GM21717 (cell line): ENCODE data around the gene GRAMD1B.

ENCODE experiments used
- ATAC-seq: cut with Tn5 transposase; IDR thresholded peaks from one replicate; pipeline ENCODE4 v1.9.1; 2021; ENCODE audit warnings: mild to moderate bottlenecking, moderate library complexity; ENCODE audit not compliant: unreplicated experiment

Gene GRAMD1B

DNA sequence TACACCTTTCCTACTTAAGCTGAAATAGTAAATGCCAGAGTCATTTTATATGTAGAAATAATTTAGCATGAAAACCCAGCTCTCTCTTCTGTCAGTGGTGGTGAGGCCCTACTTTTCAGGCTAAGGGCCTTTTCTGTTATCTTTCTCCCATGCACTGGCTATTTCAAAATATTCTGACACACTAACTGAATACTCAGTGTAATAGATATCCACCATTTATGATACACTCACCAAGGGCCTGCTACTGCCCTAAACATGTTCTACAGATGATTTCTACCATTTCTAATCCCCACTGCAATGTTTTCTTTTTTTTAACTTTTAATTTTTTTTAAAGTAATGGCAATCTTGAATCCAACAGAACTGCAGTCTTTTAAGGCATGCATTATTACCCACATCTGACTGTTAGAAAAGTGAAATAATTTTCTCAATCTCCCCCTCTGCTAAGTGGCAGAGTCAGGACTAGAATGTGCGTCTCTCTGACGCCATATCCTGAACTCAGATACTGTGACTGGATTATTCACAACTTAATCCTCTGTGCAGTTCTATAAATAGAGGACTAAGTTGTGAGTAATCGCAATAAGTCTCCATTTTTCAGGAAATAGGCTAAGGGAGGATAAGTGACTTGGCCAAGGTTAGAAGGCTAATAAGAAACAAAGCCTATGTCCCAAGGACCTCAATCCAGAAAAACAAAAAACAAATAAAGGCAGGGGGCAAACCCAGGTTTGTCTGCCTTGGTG, 44.0 kb downstream of the GRAMD1B start:
- ATAC-seq: no peak

- no peak for ATAC-seq
Measured at GRCh38 chr11:123474994-123475393, 44.9 kb downstream of the GRAMD1B start.

- no peak for ATAC-seq
Measured at GRCh38 chr11:123475469-123475868, 45.4 kb downstream of the GRAMD1B start.

DNA sequence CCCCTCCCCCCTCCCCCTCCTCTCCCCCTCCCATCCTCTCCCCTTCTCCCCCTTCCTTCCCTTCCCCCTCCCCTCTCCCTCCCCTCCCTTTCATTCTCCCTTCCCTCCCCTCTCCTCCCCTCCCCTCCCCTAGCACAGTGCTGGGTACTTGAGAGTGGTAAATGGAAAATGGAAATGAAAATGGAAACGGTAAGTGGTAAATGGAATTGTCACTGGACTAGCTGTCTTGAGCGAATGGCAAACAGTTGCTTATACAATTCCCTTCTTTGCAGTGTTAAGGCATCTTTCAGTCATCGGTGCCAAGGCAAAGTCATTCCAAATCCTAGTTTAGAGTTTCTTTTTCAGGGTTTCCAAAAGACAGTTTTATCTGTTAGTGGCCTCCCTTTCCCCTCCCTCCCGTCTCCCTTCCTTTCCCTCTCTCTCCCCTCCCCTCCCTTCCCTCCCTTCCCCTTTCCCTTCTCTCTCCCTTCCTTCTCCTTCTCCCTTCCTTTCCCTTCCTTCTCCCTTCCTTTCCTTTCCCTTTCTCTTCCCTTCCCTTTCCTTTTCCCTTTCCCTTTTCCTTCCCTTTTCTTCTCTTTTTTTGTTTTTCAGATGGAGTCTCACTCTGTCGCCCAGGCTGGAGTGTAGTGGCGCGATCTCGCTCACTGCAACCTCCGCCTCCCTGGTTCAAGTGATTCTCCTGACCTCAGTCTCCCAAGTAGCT, 47.3 kb downstream of the GRAMD1B start:
- ATAC-seq: no peak

DNA sequence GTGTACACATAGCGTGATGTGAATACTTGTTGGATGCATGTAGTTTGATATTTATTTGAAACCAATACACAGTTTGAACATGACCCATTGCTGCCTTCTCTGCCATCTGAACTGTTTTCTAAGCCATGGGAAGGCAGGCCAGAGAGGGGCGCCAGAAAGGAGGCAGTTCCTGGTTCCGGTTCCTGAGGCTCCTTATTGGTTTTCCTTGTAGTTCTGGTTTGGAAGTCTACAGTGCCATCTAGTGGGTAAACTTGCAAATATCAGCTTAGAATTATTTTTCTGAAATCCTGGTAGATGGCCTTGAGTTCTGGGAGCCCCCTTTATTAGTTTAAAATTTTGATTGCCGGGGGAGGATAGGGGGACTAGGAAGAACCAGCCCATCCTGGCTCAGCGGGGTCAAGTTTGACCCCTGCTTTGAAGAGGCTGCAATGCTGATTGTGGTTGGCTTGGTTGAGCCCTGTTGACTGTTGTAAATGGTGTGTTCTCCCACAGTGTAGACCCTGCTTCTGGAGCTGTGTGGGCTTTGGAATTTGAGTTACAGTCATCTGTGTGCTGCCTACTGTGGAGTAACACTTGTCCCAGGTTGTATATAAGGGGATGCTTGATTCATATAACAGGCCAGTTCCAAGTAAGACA, 48.4 kb downstream of the GRAMD1B start:
- ATAC-seq: no peak

DNA sequence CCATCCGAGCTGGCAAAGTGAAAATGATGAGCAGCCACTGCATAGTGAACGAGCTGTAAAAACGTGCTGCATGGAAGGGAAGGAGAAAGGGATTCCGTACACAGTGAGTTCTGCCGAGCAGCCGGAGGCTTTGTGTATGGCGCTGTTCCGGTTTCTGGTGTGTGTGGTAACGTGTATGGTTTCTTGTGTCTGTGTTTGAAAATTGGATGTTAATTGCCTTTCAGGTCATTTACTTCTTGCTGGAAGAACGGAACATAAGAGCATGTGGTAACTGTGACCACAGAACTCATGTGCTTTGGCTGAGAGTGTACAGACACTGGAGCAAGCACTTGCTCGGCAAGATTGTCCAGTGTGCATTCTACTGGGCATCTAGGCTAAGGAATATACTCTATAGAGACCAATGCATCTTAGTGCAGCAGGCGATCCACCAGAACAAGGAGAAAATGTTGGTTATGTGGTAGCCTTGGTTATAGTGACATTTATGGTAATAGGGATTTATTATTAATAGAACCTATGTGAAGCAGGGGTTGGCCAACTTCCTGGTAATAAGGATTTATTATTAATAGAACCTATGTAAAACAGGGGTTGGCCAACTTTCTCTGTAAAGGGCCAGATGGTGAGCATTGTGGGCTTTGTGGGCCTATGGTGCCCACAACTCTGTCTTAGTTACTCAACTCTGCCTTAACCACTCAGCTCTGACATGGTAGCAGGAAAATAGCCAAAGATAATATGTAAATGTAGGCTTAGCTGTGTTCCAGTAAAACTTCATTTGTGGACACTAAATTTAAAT, 49.2 kb downstream of the GRAMD1B start:
- ATAC-seq: peak; percentile 69

DNA sequence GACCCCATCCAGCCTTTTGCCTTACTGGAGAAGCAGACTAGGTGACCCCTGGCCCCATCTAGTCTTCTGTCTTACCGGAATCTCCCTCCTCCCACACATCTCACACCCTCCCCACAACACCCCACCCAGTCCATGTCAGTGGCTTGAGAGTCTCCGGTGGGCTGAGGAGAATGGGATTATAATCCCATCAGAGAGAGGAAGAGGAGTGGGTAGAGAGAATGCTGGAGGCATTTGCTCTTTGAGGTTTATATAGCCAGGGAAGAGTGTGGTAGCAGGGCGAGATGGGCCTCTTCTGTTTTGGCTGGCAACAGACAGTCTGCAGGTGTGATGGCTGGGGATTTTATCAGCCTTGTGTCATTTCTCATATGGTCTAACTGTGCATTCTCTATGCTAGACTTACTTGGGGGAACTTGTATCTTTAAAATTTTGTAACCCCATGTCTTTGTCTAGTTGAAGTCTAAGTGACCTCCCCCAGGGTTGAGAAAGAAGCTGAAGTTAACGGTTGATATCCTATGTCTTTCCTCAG, 50.3 kb downstream of the GRAMD1B start:
- ATAC-seq: no peak

GRCh38 chr11:123480882-123481281, 50.8 kb downstream of the GRAMD1B start:
- ATAC-seq: no peak

DNA sequence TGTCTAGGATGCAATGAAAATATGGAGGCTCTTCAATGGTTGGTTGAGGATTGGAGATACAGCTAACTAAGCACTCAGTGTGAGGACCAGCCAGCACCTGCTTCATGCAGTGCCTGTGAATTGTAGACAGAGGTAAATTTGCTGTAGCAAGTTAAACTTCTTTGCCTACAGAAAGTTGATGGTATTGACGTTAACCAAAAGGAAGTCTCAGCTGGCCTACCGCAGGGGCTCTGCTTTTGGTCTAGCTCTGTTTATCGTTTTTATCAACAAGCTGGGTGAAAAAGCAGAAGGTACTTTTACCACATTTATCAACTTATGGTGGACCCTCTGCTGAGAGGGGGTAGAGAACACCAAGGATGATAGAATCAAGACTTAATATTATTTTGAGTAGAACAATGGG, 51.6 kb downstream of the GRAMD1B start:
- ATAC-seq: no peak

- no peak for ATAC-seq
Measured at GRCh38 chr11:123482218-123482617, 52.1 kb downstream of the GRAMD1B start.

GRCh38 chr11:123483058-123483457, 53.0 kb downstream of the GRAMD1B start:
- no peak for ATAC-seq

DNA sequence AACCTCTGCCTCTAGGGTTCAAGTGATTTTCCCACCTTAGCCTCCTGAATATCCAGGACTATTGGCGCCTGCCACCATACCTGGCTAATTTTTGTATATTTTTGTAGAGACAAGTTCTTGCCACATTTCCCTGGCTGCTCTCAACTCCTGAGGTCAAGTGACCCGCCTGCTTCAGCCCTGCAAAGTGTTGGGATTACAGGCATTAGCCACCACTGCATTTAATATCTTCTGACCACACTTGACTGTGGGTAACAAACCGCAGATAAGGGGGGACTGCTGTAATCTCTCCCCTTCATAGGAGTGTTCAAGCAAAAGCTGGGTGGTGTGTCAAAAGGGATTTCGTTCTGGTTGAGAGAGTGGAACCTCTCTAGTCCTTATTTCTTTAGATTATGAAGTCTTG, 53.4 kb downstream of the GRAMD1B start:
- no peak for ATAC-seq

GRCh38 chr11:123484448-123484847, 54.4 kb downstream of the GRAMD1B start:
- ATAC-seq: peak; percentile 38

DNA sequence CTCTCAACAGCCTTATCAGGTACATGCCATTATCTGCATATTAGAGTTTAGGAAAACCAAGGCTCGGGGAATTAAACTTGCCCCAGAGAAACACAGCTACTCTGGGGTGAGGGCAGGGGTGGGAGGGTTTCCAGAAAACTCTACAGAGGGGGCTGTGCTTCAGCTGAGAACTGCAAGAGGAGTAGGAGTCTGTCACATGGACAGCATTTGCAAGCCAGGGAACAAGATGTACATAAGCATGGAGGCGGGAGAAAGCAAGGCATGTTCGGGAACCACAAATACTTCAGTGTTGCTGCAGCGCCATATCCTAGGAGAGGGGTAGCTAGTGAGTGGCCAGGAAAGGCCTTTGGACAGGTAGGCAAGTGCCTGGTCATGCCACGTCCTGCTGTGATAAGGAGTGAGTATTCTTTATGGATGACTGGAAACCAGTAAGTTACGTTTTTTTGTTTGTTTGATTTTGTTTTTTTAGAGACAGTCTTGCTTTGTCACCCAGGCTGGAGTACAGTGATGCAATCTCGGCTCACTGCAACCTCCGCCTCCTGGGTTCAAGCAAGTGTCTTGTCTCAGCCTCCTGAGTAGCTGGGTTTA, 57.2 kb downstream of the GRAMD1B start:
- no peak for ATAC-seq

DNA sequence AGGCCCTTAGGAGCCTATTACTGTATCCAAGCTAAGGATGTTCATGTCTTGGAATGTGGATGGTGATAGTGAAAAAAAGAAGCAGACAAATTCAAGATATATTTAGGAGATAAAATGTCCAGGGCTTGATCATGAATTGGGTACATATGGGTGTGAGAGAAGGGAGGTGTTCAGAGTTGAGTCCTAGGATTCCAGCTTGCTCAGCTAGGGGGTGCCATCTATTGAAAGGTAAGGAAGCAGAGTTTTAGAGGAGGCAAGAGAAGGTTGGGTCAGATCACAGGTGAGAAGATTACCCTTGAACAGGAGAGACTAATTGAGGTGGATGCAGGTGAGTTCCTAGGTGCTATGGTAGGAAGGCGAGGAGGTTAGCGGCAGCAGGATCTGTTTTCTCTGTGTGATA, 60.5 kb downstream of the GRAMD1B start:
- no peak for ATAC-seq

GRCh38 chr11:123491241-123491640, 61.2 kb downstream of the GRAMD1B start:
- ATAC-seq: no peak

- no peak for ATAC-seq
Measured at GRCh38 chr11:123493349-123494063, 63.4 kb downstream of the GRAMD1B start.

DNA sequence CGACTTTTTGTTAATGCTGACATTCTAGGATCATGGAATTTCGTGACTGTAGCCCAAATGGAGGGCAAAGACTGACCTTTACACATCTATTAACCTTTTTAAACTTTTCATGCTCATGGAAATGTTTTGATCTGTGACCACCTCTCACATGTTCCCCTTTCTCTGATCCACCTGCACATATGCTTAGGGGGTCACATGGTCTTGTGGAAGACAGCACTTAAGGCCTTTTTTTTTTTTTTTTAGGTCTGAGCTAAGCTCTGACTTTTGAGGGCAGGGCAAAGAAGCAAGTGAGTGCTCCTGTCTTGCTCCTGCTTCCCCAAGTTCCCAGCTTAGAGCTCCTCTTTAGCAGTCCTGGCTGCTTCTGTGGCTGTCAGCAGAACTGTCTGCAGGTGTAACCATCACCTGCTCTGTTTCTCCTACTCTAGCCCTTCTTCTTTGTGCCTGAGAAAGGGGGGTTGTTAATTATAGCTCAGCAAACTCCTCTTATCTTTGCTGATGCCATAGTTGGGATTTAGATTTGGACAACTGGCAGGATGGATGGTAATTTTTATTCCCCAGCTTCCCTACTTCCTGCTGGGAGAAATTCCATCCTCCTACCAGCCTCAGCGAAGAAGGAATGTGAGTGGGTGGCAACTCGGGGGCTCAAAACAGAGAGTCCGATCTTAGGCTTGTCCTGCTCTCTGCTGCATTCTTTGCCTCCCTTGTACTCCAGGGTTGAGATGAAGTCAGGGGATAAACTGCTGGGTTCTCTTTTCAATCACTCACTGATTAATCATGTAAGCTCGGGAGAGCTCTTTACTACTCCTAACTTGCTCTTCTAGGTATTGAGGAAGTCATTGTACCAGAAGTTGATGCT, 64.4 kb downstream of the GRAMD1B start:
- no peak for ATAC-seq

DNA sequence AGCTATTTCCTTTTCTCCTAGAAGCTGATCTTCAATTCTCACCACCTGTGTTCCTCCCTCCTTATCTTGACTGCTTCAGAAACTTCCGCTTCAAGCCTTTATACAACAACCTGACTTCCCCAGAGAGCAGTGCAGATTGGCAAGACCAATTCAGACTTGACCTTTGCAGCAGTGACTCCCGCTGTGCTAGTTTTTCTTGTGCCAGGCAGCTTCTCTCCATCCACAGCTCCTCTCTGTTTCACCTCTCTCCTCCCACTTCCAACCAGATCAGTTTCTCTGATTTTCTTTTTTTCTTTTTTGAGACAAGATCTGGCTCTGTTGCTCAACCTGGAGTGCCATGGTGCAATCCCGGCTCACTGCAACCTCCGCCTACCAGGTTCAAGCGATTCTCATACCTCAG, 74.3 kb downstream of the GRAMD1B start:
- ATAC-seq: no peak
